ENCODE results near the gene XRCC4. TPM values are rescaled to one million over a fixed set of nuclear protein-coding genes. Genes with fewer than 3 reads are reported as not detected.

The XRCC4 gene
- total RNA-seq (2014; rRNA removed; shearing (Covaris generic); ENCODE audit: low replicate concordance) = 17.3 and 23.5 TPM in 2 replicates

GRCh38 chr5:83076742-83077661 is at the start of gene XRCC4, which contains the start of gene TMEM167A:
TSS of gene XRCC4 (plus strand) at chr5:83077547. CDS start at chr5:83104920, 27,373 bp downstream.
TSS of gene TMEM167A (minus strand) at chr5:83077394. CDS start at chr5:83077323, 71 bp downstream.
- H3K27me3 ChIP-seq = no peaks in the 10 kb centered on the region
- peak within 1 kb of the TSS; percentile 84 for H3K4me3 ChIP-seq
- no peaks in the 10 kb centered on the region for H3K9me3 ChIP-seq
- peak; percentile 100 for DNase-seq
- H3K36me3 ChIP-seq = peaks cover 35% of the 10 kb centered on the region

GRCh38 chr5:83029912-83030311 is 47.4 kb upstream of the XRCC4 start:
- peak; percentile 32 for DNase-seq
- H3K27me3 ChIP-seq = no peaks in the 10 kb centered on the region
- no peak overlapping the region for H3K4me3 ChIP-seq
- no peaks in the 10 kb centered on the region for H3K36me3 ChIP-seq
- H3K9me3 ChIP-seq = no peaks in the 10 kb centered on the region

- Histone ChIP-seq H3K27me3 (no peaks in the 10 kb centered on the region), H3K9me3 (no peaks in the 10 kb centered on the region), H3K36me3 (no peaks in the 10 kb centered on the region), H3K4me3 (no peak overlapping the region)
- DNase-seq = no peak
These were observed 46.0 kb upstream of the XRCC4 start for GRCh38 chr5:83031381-83031780.

- H3K9me3 ChIP-seq = no peaks in the 10 kb centered on the region
- H3K36me3 ChIP-seq = no peaks in the 10 kb centered on the region
- DNase-seq = no peak
- H3K4me3 ChIP-seq = no peak overlapping the region
- no peaks in the 10 kb centered on the region for H3K27me3 ChIP-seq
These were observed 43.3 kb upstream of the XRCC4 start for GRCh38 chr5:83034036-83034435.

GRCh38 chr5:83034528-83035207 is 42.7 kb upstream of the XRCC4 start:
- Histone ChIP-seq H3K36me3 (no peaks in the 10 kb centered on the region), H3K27me3 (no peaks in the 10 kb centered on the region), H3K9me3 (no peaks in the 10 kb centered on the region), H3K4me3 (no peak overlapping the region)
- DNase-seq = no peak

GRCh38 chr5:83035373-83036100 is 41.8 kb upstream of the XRCC4 start:
- Histone ChIP-seq H3K27me3 (no peaks in the 10 kb centered on the region), H3K4me3 (no peak overlapping the region), H3K9me3 (no peaks in the 10 kb centered on the region), H3K36me3 (no peaks in the 10 kb centered on the region)
- peak; percentile 53 for DNase-seq

GRCh38 chr5:83036991-83037575 is 40.3 kb upstream of the XRCC4 start:
- H3K4me3 ChIP-seq = no peak overlapping the region
- no peaks in the 10 kb centered on the region for H3K36me3 ChIP-seq
- H3K9me3 ChIP-seq = no peaks in the 10 kb centered on the region; the same call in 1 of the 2 replicates
- no peak for DNase-seq
- no peaks in the 10 kb centered on the region for H3K27me3 ChIP-seq

GRCh38 chr5:83038924-83039323 is 38.4 kb upstream of the XRCC4 start:
- Histone ChIP-seq H3K27me3 (no peaks in the 10 kb centered on the region), H3K9me3 (no peaks in the 10 kb centered on the region; the same call in 1 of the 2 replicates), H3K4me3 (no peak overlapping the region), H3K36me3 (no peaks in the 10 kb centered on the region)
- DNase-seq = no peak

GRCh38 chr5:83042507-83042906 is 34.8 kb upstream of the XRCC4 start:
- DNase-seq = no peak
- Histone ChIP-seq H3K9me3 (no peaks in the 10 kb centered on the region; the same call in 1 of the 2 replicates), H3K4me3 (no peak overlapping the region), H3K36me3 (0 out of 2 replicates have a peak, but pooled peaks cover 2% of the 10 kb centered on the region), H3K27me3 (no peaks in the 10 kb centered on the region)

GRCh38 chr5:83044926-83045325 is 32.4 kb upstream of the XRCC4 start:
- no peak for DNase-seq
- peaks cover 12% of the 10 kb centered on the region for H3K36me3 ChIP-seq
- H3K9me3 ChIP-seq = no peaks in the 10 kb centered on the region; the same call in 1 of the 2 replicates
- H3K27me3 ChIP-seq = no peaks in the 10 kb centered on the region
- H3K4me3 ChIP-seq = no peak overlapping the region

GRCh38 chr5:83048277-83048676 is 29.1 kb upstream of the XRCC4 start:
- DNase-seq = no peak
- H3K9me3 ChIP-seq = no peaks in the 10 kb centered on the region
- H3K4me3 ChIP-seq = no peak overlapping the region
- peaks cover 43% of the 10 kb centered on the region for H3K36me3 ChIP-seq
- no peaks in the 10 kb centered on the region for H3K27me3 ChIP-seq

- H3K4me3 ChIP-seq = no peak overlapping the region
- H3K9me3 ChIP-seq = no peaks in the 10 kb centered on the region
- no peaks in the 10 kb centered on the region for H3K27me3 ChIP-seq
- peaks cover 48% of the 10 kb centered on the region for H3K36me3 ChIP-seq
- DNase-seq = no peak
These were observed 28.5 kb upstream of the XRCC4 start for GRCh38 chr5:83048811-83049210.

- H3K9me3 ChIP-seq = no peaks in the 10 kb centered on the region
- no peak overlapping the region for H3K4me3 ChIP-seq
- peaks cover 54% of the 10 kb centered on the region for H3K36me3 ChIP-seq
- no peaks in the 10 kb centered on the region for H3K27me3 ChIP-seq
- DNase-seq = no peak
These were observed 27.9 kb upstream of the XRCC4 start for GRCh38 chr5:83049370-83049885.

- H3K27me3 ChIP-seq = no peaks in the 10 kb centered on the region
- no peak for DNase-seq
- no peak overlapping the region for H3K4me3 ChIP-seq
- peaks cover 68% of the 10 kb centered on the region for H3K36me3 ChIP-seq
- no peaks in the 10 kb centered on the region for H3K9me3 ChIP-seq
These were observed 26.5 kb upstream of the XRCC4 start for GRCh38 chr5:83050723-83051340.

GRCh38 chr5:83055166-83055565 is 22.2 kb upstream of the XRCC4 start:
- H3K36me3 ChIP-seq = peaks cover 97% of the 10 kb centered on the region
- no peaks in the 10 kb centered on the region for H3K9me3 ChIP-seq
- H3K4me3 ChIP-seq = no peak overlapping the region
- H3K27me3 ChIP-seq = no peaks in the 10 kb centered on the region
- no peak for DNase-seq

- Histone ChIP-seq H3K9me3 (no peaks in the 10 kb centered on the region), H3K36me3 (peaks cover 93% of the 10 kb centered on the region), H3K27me3 (no peaks in the 10 kb centered on the region), H3K4me3 (no peak overlapping the region)
- no peak for DNase-seq
These were observed 18.6 kb upstream of the XRCC4 start for GRCh38 chr5:83058726-83059125.
